ENCODE data around the gene GPC5.

GPC5 gene

GRCh38 chr13:92074658-92075057, 676.2 kb downstream of the GPC5 start:
- no peak for DNase-seq

- no peak for DNase-seq
Measured at GRCh38 chr13:92097337-92097903, 699.0 kb downstream of the GPC5 start.

GRCh38 chr13:92101801-92102200, 703.4 kb downstream of the GPC5 start:
- DNase-seq = no peak

GRCh38 chr13:92103689-92104153, 705.3 kb downstream of the GPC5 start:
- no peak for DNase-seq

GRCh38 chr13:92122186-92122853, 723.9 kb downstream of the GPC5 start:
- DNase-seq = no peak

DNA sequence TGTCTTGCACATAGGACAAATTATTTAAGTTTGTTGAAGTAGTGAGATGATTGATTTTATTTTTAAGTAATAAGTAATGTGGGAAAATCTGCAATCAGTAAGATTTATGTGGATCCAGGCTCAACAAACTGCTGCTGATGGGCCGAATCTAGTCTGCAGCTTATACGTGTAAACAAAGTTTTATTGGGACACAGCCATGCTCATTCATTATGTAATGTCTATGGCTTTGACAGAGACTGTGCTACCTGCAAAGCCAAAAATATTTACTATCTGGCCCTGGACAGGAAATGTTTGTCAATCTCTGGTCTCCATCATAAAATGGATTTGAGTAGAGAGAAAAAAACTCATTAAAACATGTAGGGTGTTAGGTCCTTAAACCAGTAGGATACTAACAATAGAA, 728.0 kb downstream of the GPC5 start:
- no peak for DNase-seq

- DNase-seq = no peak
Measured at GRCh38 chr13:92135509-92135908, 737.1 kb downstream of the GPC5 start.

DNA sequence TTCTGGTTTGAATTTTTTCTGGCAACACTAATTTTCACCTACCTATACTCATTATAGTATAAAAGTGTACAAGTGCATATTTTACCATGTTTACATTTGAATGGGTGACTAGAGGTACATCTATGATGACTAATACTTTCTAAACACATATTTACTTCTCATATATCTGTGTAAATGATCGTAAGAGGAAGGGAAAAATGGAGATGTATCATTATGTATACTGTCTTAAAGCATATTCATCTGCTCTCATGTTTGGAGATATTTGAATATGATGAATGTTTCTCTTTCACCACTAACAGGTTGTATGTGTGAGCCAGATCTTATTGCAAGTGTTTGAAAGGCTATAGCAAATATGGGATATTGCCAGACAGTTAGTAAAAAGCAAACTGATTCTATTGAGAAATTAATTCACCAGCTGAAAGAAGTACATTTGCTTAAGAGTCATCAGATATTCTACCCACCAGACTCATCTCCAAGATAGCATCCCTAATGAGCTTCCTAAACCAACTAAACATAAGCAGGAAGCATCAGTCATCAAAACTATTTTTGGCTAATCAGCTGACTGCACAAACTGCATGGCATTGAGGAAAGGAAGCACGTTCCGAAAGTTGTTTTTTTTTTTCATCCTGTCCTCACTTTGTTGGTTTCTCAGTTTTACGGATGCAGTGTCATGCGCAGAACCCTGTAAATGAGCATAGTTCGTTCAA, 738.2 kb downstream of the GPC5 start:
- DNase-seq = no peak

DNA sequence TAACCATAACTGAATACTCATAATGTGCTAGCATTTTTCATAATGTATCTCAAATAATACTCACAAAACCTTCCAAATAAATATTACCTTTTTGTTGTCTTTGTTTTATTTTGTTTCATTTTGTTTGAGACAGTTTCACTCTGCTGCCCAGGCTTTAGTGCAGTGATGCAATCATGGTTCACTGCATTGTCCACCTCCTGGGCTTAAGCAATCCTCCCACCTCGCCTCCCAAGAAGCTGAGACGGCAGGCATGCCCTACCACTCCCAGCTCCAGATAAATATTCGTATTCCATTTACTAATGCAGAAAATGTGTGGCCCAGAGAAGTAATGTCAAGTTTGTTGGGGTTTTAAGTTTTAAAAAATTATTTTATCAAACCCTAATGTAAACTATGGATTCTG, 739.1 kb downstream of the GPC5 start:
- no peak for DNase-seq

- DNase-seq = no peak
Measured at GRCh38 chr13:92143766-92144165, 745.3 kb downstream of the GPC5 start.

DNA sequence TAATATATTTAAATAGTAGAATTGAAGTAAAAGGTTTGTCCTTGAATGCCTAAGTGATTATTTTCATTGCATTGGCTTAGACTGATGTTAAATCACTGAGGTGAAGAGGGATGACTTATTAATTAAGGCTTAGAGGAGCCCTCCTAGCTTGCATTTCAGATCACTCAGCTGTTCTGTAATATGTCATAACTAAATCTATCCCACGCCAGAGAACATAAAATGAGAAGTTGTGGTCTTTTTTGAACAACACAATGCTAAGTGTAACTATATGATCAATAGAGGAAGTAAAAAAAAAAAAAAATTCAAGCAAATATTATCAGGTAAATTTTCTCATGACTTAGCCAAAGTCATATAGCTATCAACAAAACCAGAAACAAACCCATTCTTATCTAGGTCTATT, 752.2 kb downstream of the GPC5 start:
- DNase-seq = no peak

GRCh38 chr13:92158346-92158745, 759.9 kb downstream of the GPC5 start:
- no peak for DNase-seq

DNA sequence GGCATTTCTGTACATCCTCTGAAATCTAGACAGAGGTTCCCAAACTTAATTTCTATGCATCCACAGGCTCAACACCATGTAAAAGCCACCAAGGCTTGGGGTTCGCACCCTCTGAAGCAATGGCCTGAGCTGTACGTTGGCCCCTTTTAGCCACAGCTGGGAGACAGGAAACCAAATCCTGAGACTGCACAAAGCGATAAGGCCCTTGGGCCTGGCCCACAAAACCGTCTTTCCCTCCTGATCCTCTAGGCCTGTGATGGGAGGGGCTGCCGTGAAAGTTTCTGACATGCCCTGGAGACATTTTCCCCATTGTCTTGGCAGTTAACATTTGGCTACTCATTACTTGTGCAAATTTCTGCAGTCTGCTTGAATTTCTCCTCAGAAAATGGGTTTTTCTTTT, 766.4 kb downstream of the GPC5 start:
- DNase-seq = no peak

- DNase-seq = no peak
Measured at GRCh38 chr13:92172191-92172590, 773.8 kb downstream of the GPC5 start.

DNA sequence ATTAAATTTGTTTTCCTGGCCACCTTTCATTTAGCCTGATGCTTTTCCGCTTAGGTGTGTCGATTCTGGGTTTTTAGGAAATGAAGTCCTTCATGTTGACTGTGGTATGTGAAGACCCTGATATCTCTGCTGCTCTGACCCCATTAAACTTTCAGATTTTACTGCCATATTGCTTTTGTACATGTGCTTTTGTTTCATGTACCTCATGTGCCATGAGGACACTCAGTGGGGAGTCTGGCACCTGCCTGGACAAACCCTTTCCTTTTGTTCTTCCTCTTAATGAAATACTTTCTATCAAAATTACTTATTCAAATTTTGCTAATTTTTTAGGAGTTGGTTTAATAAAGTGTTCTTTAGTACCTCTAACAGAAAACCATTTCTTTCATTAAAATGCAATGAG, 774.8 kb downstream of the GPC5 start:
- no peak for DNase-seq

DNA sequence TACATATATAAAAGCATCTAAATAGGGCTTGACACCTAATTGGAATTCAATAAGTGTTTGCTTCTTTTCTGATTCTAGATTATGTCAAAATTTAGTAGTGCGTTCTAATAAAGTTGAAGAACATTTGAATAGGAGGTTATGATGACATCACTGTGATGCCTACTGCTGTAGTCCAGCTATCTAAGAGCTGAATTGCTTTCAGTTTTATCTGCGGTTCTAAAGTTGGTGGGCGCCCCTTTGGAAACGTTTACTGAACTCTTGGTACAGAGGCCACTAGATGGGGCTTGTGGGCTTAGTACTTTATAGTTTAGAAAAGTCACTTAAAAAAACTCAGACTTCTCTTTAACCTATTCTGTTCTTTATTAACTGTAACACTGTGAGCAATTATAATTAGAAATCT, 776.9 kb downstream of the GPC5 start:
- DNase-seq = no peak

GRCh38 chr13:92177966-92178365, 779.5 kb downstream of the GPC5 start:
- no peak for DNase-seq

- DNase-seq = no peak
Measured at GRCh38 chr13:92179223-92179622, 780.8 kb downstream of the GPC5 start.

- peak in 1 of 2 donors; percentile 18 for DNase-seq
Measured at GRCh38 chr13:92187378-92187989, 789.1 kb downstream of the GPC5 start.

DNA sequence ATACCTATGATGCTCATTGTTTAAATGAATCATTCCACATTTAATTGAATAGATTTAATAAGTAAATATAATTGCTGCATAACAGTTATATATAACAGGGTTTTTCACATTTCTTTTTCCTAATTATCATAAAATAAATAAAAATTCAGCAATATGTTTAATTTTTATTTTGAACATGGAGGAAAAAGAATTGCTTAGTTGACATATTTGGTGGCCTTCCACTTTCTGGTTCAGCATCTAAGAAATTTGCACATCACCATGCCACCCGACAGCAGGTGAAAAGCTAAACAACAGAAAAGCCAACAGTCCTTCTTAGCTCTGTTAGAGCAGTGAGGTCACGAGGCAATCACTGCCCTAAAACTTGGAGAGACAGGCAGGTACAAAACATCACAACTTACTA, 790.2 kb downstream of the GPC5 start:
- DNase-seq = no peak

DNA sequence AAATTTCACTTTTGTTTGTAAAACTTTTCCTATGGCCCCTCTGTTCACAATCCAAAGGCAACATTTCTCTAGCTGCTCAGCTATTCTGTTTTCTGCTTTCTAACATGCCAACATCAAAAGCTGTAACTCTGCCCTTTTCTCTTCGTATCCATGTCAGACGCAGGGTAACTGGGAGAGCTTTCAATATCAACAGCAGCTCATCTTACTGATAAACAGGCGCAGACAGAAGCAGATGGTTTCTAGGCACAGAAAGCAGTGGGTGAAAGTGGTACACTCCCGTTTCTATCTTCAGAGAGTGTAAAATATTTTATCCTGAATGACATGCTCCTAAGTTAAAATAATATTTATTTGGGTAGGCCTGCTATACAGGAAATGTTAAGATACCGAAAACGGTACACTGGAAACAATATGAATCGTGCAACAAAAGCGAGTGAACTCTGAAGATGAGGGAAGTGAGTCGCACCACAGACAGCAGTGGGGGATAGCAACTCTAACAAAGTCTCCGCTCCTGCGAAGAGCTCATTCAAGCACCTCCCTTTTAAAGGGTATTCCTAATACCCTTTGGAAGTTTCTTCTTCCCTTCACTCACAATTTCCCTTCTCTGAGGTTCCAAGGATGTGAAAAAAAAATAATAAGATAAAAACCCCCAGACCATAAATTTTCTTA, 798.3 kb downstream of the GPC5 start:
- DNase-seq = no peak

GRCh38 chr13:92197669-92198068, 799.2 kb downstream of the GPC5 start:
- no peak for DNase-seq

GRCh38 chr13:92218615-92219014, 820.2 kb downstream of the GPC5 start:
- no peak for DNase-seq
